Fibroblast of lung (primary cell): ENCODE data around the gene SMC2. TPM values are rescaled to one million over a fixed set of nuclear protein-coding genes. Genes with fewer than 3 reads are reported as not detected.

Experiments
- DNase-seq, 2 donors: peaks; one replicate each; pipeline versions ENCODE4 v3.0.0 to v3.0.0-alpha.2; 2010; ENCODE audit warnings: low read depth in 2 of 2
- H2AFZ ChIP-seq: 2 replicates; pipeline ENCODE4 v1.5.1; 2012; ENCODE audit warnings: low read length, control low read depth, inconsistent platforms
- H3K27ac ChIP-seq: 2 replicates; pipeline ENCODE4 v1.5.1; 2011; ENCODE audit warnings: low read length, control low read depth; ENCODE audit not compliant: insufficient read depth
- H3K27me3 ChIP-seq: 2 replicates; pipeline ENCODE4 v1.5.1; 2011; ENCODE audit warnings: mild to moderate bottlenecking, low read length; ENCODE audit not compliant: control insufficient read depth, insufficient read depth
- H3K36me3 ChIP-seq: 2 replicates; pipeline ENCODE4 v1.5.1; 2011; ENCODE audit warnings: low read length; ENCODE audit not compliant: control insufficient read depth, insufficient read depth
- H3K4me1 ChIP-seq: 2 replicates; pipeline ENCODE4 v1.5.1; 2011; ENCODE audit warnings: low read length; ENCODE audit not compliant: control insufficient read depth, insufficient read depth; ENCODE audit errors: extremely low read depth
- H3K4me2 ChIP-seq: 2 replicates; pipeline ENCODE4 v1.5.1; 2011; ENCODE audit warnings: low read length, control low read depth; ENCODE audit not compliant: insufficient read depth; ENCODE audit errors: extremely low read depth
- H3K4me3 ChIP-seq, 4 experiments: fragments of 200-600 bp in 1 of 4; sonication (generic) in 1 of 4; replicated peaks in 1 of 4; 2 replicates each; pipeline ENCODE4 v1.5.1; 2011 to 2016; ENCODE audit warnings: low read length in 4 of 4, low read depth in 3 of 4, mild to moderate bottlenecking in 3 of 4, control low read depth in 2 of 4, inconsistent platforms in 1 of 4, mixed read lengths in 1 of 4; ENCODE audit not compliant: insufficient read depth in 1 of 4; ENCODE audit errors: control extremely low read depth in 1 of 4
- H3K79me2 ChIP-seq: 2 replicates; pipeline ENCODE4 v1.5.1; 2012; ENCODE audit warnings: mild to moderate bottlenecking, low read length, inconsistent platforms; ENCODE audit not compliant: control insufficient read depth, insufficient read depth
- H3K9ac ChIP-seq: 2 replicates; pipeline ENCODE4 v1.5.1; 2011; ENCODE audit warnings: mild to moderate bottlenecking, low read length, control low read depth; ENCODE audit not compliant: insufficient read depth
- H3K9me3 ChIP-seq: 2 replicates; pipeline ENCODE4 v1.5.1; 2012; ENCODE audit warnings: low read depth, low read length; ENCODE audit not compliant: control insufficient read depth, insufficient read depth
- H4K20me1 ChIP-seq: 2 replicates; pipeline ENCODE4 v1.5.1; 2011; ENCODE audit warnings: low read length; ENCODE audit not compliant: control insufficient read depth, insufficient read depth; ENCODE audit errors: extremely low read depth
- CTCF ChIP-seq, 2 donors: IDR thresholded peaks in 1 of 2; conservative IDR thresholded peaks in 1 of 2; 1 replicate in 1 of 2; 2 replicates in 1 of 2; pipeline ENCODE4 v1.5.1; 2011 to 2012; ENCODE audit warnings: low read length in 2 of 2, control low read depth in 1 of 2, inconsistent platforms in 1 of 2, low read depth in 1 of 2, mild to moderate bottlenecking in 1 of 2
- EZH2 ChIP-seq: IDR thresholded peaks from 2 replicates; pipeline ENCODE4 v1.5.1; 2012; ENCODE audit warnings: low read length, control low read depth, mild to moderate bottlenecking; ENCODE audit errors: missing control alignments
- polyA plus RNA-seq, 2 donors: library from polyadenylated mRNA; depleted of rRNA in 1 of 2; stranded (reverse) in 1 of 2; unstranded in 1 of 2; fragments of >200 nt; gene quantifications; 2 replicates each; pipeline ENCODE4 v1.2.1, GENCODE V29; 2011 to 2012; ENCODE audit warnings: missing spikeins in 1 of 2
- total RNA-seq: library from RNA; depleted of rRNA; stranded (reverse); fragments of >200 nt; gene quantifications from 2 replicates; pipeline ENCODE4 v1.2.1, GENCODE V29; 2014

SMC2 gene
- total and polyA plus RNA-seq, 2 donors (not counting 1 experiment from before 2014, with no cell fraction given): 8.9 to 12.6 TPM

DNA sequence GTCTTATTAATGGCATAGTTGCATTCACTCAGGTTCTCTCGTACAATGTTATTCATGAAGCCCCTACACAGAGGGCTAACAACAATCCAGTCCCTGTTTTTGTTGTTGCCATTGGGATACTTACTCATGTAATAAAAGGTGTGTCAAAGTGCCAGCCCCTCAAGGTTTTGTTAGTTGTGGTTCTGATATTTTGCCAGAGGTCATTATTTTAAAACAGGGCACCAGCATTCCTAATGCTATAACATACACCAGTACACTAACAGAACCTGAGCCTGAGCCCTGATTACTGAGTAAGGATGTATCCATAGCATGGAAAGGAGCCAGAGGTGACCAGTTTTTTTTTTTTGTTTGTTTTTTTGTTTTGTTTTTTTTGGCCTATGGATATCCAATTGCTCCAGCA, 50.2 kb downstream of the SMC2 start:
- H3K27ac ChIP-seq: no peak overlapping the region
- H3K79me2 ChIP-seq: no peaks in the 10 kb centered on the region
- H3K4me3 ChIP-seq: no peak overlapping the region
- no peak overlapping the region for H3K4me2 ChIP-seq
- TF ChIP-seq EZH2 (no peak), CTCF (conservative IDR thresholded peaks at IDR 0.05 in 1 of 2, IDR thresholded peaks at IDR 0.05 in 1 of 2; ENCODE audit: low read depth in 1 of 2, low read length in 2 of 2) (no peak)
- H3K27me3 ChIP-seq: no peaks in the 10 kb centered on the region
- H3K9me3 ChIP-seq: no peaks in the 10 kb centered on the region
- H3K4me1 ChIP-seq: no peaks in the 10 kb centered on the region
- peak in 1 of 2 donors; percentile 1 for DNase-seq
- H4K20me1 ChIP-seq: no peaks in the 10 kb centered on the region
- no peaks in the 10 kb centered on the region for H3K36me3 ChIP-seq
- H3K9ac ChIP-seq: no peak overlapping the region
- H2AFZ ChIP-seq: no peak overlapping the region

- TF ChIP-seq CTCF (conservative IDR thresholded peaks at IDR 0.05 in 1 of 2, IDR thresholded peaks at IDR 0.05 in 1 of 2; ENCODE audit: low read depth in 1 of 2, low read length in 2 of 2): no peak
- TF ChIP-seq EZH2: no peak
- no peaks in the 10 kb centered on the region for H4K20me1 ChIP-seq
- no peak overlapping the region for H3K4me3 ChIP-seq
- H3K4me2 ChIP-seq: no peak overlapping the region
- no peak overlapping the region for H3K9ac ChIP-seq
- H3K27me3 ChIP-seq: no peaks in the 10 kb centered on the region
- H3K36me3 ChIP-seq: no peaks in the 10 kb centered on the region
- no peak overlapping the region for H3K27ac ChIP-seq
- no peak overlapping the region for H2AFZ ChIP-seq
- DNase-seq: no peak
- no peaks in the 10 kb centered on the region for H3K79me2 ChIP-seq
- no peaks in the 10 kb centered on the region for H3K9me3 ChIP-seq
- H3K4me1 ChIP-seq: no peaks in the 10 kb centered on the region
Observed at GRCh38 chr9:104173067-104173466, 79.0 kb downstream of the SMC2 start.

DNA sequence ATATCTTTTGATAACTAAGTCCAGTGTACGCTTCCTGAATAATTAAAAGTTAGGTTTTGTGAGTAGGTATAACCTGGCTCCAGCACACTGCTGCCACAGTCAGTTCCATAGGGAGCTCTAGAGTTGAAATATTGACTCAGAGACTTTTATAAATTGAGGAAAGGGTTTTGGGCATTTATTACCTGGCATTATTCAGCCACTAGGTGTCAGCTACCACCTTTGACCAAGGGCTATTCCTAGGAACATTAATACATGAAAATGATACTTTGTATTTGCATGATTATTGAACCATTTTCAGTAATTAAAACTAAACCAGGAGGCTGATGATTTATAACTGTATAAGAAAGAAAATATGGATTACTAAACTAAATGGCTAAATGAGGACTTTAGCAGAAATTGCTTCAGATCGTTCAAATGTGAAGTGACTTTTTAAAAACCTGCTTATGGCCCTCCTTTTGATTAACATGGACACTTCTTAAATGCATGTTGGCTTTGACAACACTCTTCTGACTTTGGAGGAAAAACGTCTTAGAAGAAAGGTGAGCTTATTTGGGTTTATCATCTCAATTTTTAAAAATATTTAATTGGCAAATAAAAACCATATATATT, 83.0 kb downstream of the SMC2 start:
- H3K9me3 ChIP-seq: no peaks in the 10 kb centered on the region
- H3K36me3 ChIP-seq: no peaks in the 10 kb centered on the region
- H4K20me1 ChIP-seq: no peaks in the 10 kb centered on the region
- no peaks in the 10 kb centered on the region for H3K79me2 ChIP-seq
- no peak overlapping the region for H2AFZ ChIP-seq
- TF ChIP-seq CTCF (conservative IDR thresholded peaks at IDR 0.05 in 1 of 2, IDR thresholded peaks at IDR 0.05 in 1 of 2; ENCODE audit: low read depth in 1 of 2, low read length in 2 of 2): peak in 1 of 2 donors; percentile 27
- TF ChIP-seq EZH2: no peak
- DNase-seq: no peak
- no peak overlapping the region for H3K4me3 ChIP-seq
- H3K9ac ChIP-seq: no peak overlapping the region
- no peaks in the 10 kb centered on the region for H3K27me3 ChIP-seq
- no peak overlapping the region for H3K27ac ChIP-seq
- H3K4me1 ChIP-seq: no peaks in the 10 kb centered on the region
- H3K4me2 ChIP-seq: no peak overlapping the region
